ENCODE data around the gene RSPH1. TPM values are rescaled to one million over a fixed set of nuclear protein-coding genes. Genes with fewer than 3 reads are reported as not detected.

RSPH1 gene
- total and polyA plus RNA-seq, 5 experiments from 2014 or later: 0.14 TPM; not detected in 4

DNA sequence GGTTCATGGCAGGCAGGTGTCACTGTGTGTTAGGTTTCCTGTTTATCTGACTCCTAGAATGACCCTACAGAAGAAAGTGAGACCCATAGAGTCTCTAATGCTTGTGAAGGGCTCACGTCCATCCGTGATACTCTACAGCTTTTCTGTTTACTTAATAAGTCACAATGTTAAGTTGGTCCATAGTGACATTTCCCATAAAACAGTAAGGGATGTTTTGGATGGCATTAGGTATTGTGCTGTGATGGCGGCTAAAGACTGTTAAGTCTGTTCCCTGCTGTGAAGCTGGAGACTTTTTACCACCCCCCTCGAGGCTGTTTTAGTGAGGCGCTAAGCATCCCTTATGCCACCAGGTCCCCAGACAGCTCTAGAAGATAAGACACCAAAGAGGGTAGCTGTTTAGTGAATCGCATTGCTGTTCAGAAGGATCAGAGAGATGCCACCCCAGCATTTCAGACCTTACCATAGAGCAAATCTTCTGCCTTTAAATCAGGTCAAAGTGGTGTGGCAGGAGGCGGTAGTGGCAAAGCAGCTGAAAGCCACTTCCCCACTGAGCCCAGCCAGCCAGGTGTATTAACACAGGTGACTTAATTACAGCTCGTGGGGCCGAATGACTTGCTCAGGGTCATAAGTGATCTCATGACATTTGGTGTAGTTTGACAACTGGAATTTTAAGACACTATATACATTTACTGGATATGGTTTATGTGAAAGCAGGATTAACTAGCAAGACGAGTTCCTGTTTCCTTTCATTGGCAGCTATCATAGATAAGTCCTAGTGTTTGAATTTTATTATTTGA lies 42.7 kb upstream of the RSPH1 start:
- H3K27ac Mint-ChIP-seq: peak overlapping the region in 4 of 10 donors; percentile 9 to 69 (median 56)
- H3K9me3 Mint-ChIP-seq: no peaks in the 10 kb centered on the region
- POLR2A ChIA-PET: interaction anchor here (0.6 to 0.8 kb wide), 2 partner anchors 13 to 29 kb away, joined by 3 read pairs; no protein-coding TSS in a partner anchor
- DNase-seq: no peak
- peaks cover 9 to 36% (median 15%) of the 10 kb centered on the region in 4 donors for H3K4me1 Mint-ChIP-seq
- no peak for ATAC-seq
- H3K4me3 Mint-ChIP-seq: no peak overlapping the region
- H3K27me3 Mint-ChIP-seq: no peaks in the 10 kb centered on the region
- H3K36me3 Mint-ChIP-seq: peaks cover 0 to 51% (median 15%) of the 10 kb centered on the region in 3 donors

DNA sequence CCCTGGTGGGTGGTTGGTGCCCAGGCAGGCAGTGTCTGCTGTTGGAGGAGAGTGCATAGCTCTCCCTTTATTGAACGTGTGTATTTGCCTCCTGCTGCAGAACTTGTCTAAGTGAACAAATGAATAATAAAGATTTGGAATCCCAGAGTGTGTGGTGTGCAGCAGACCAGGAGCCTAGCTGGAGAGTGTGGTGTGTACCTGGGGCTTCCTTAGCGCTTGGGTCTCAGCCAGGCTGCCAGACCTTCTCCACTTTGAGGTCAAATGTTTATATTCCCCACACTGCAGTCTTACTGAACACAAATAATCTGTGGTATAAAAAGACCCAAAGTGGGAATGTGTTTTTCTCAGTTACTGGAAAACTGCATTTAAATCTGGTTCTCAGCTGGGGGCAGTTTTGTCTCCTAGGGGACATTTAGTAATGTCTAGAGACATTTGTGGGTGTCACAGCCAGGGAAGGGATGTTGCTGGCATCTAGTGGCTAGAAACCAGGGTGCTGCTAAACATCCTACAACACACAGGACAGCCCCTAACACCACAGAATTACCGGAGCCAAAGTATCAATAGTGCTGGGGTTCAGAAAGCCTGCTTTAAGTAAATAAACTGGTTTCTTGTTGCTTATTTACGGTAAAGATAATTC lies 41.2 kb upstream of the RSPH1 start:
- DNase-seq: peak in 3 of 10 donors; percentile 11 to 32 (median 31)
- Mint-ChIP-seq H3K4me1 (peaks cover 12 to 48% (median 18%) of the 10 kb centered on the region in 4 donors), H3K27me3 (no peaks in the 10 kb centered on the region), H3K36me3 (peaks cover 0 to 39% (median 10%) of the 10 kb centered on the region in 3 donors), H3K4me3 (no peak overlapping the region), H3K27ac (peak overlapping the region in 2 of 10 donors; percentile 8 to 37), H3K9me3 (no peaks in the 10 kb centered on the region)
- POLR2A ChIA-PET: no interaction called here
- peak; percentile 51 to 64 for ATAC-seq

DNA sequence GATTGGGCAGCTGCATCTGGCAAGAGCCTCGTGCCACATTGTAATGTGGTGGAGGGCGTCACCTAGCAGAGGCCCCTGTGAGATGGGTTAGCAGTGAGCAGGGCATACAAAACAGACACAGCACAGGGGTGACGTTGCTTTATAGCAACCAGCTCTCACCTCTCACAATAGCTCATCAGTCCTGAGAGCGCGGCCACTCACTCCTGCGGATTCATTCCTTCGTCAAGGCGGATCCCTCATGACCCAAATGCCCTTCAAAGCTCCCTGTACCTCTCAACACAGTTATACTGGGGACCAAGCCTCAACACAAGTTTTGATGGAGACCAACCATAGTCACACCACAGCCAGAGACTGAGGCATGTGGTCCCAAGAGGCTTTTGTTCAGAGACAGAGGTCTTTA lies 40.6 kb upstream of the RSPH1 start:
- H3K27me3 Mint-ChIP-seq: no peaks in the 10 kb centered on the region
- POLR2A ChIA-PET: interaction anchor here (0.9 kb wide), 1 partner anchor 8 kb away, joined by 6 read pairs; no protein-coding TSS in a partner anchor
- no peak overlapping the region for H3K4me3 Mint-ChIP-seq
- ATAC-seq (no peak), DNase-seq (no peak)
- peak overlapping the region in 1 of 10 donors; percentile 53 for H3K27ac Mint-ChIP-seq
- H3K9me3 Mint-ChIP-seq: no peaks in the 10 kb centered on the region
- peaks cover 0 to 39% (median 9%) of the 10 kb centered on the region in 3 donors for H3K36me3 Mint-ChIP-seq
- peaks cover 12 to 48% (median 18%) of the 10 kb centered on the region in 4 donors for H3K4me1 Mint-ChIP-seq

DNA sequence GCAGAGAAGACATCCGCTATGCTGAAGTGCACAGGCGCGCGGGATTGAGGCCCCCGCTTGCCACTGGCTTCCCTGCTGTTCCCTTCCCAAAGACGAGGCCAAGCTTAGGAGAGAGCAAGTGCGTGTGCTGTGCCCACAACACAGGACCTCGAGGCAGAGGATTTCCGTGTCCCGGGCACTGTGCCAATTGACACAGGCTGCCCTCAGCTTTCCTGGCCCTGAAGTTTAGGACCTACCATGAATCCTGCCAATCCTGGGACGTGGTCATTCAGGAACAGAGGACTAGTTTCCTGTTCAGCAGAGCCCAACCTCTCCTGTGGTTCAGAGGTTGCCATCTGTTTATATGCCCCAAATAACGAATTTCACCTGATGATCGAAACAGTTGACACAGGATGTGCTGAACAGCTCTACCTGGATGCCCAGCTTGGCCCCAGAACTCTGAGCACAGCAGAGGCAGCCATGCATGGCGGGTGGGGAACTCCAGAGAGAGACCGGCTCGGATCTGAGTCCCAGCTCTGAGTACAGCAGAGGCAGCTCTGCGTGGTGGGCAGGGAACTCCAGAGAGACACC lies 39.7 kb upstream of the RSPH1 start:
- Mint-ChIP-seq H3K36me3 (peaks cover 0 to 34% (median 5%) of the 10 kb centered on the region in 3 donors), H3K27ac (peak overlapping the region in 3 of 10 donors; percentile 15 to 79 (median 22)), H3K27me3 (no peaks in the 10 kb centered on the region), H3K9me3 (no peaks in the 10 kb centered on the region), H3K4me3 (no peak overlapping the region), H3K4me1 (peaks cover 12 to 50% (median 19%) of the 10 kb centered on the region in 4 donors)
- DNase-seq (no peak), ATAC-seq (peak in 1 of 2 donors; percentile 23)
- POLR2A ChIA-PET: interaction anchor here (0.9 to 1.6 kb wide), 2 partner anchors 8 to 21 kb away, joined by 4 to 6 read pairs; partner anchors contain the start of gene SLC37A1

DNA sequence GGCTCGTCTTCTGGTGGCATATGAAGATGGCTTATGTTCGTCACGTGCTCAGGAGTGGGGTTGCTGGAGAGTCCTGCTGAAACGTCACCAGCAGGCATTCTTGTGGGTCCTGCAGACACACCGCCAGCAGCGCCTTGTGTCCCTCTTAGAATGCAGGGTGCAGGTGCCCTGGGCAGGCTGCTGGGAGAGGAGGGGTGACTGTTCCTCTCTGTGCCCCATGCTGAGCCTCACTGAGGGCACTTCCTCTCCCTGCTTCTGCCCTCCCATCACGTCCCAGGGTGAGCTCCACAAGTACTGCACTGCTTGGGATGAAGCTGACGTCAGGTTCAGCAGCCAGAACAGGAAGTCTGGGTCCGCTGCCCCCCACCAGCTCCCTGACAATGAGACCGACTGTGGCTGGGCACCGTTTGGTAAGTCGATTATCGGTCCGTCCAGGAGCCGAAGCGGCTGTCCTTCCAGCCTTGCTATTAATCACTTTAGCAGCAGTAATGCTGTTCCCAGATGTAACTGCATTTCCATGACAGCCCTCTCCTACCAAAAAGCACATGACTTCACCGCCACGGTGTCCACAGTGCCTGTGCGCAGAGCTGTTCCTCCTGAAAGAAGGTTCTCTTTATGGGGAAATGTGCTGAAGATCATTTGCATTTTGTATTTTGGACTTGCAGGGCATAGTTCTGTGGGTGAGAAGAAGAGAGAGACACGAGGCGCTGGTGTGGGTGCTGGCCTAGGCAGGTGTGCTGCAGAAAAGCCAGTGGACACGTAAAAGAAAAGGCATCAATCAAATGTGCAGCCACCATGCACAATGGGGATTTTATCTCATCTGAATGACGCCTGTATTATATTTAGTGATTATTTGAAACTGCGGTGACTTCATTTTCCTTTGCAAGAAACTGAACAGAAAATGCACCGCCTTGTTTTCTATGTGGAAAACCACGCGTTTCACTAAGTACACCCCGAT lies 38.7 kb upstream of the RSPH1 start:
- H3K36me3 Mint-ChIP-seq: peaks cover 0 to 27% (median 2%) of the 10 kb centered on the region in 3 donors
- no peaks in the 10 kb centered on the region for H3K27me3 Mint-ChIP-seq
- H3K27ac Mint-ChIP-seq: peak overlapping the region in 9 of 10 donors; percentile 31 to 91 (median 74)
- H3K4me1 Mint-ChIP-seq: peaks cover 12 to 59% (median 20%) of the 10 kb centered on the region in 4 donors
- DNase-seq: no peak
- no peaks in the 10 kb centered on the region for H3K9me3 Mint-ChIP-seq
- H3K4me3 Mint-ChIP-seq: peak overlapping the region; percentile 18 to 75 (median 58)
- ATAC-seq: peak; percentile 52 to 57
- POLR2A ChIA-PET: interaction anchor here (1.0 to 1.6 kb wide), 2 partner anchors 20 to 130 kb away, joined by 3 to 4 read pairs; partner anchors contain the start of gene SLC37A1

DNA sequence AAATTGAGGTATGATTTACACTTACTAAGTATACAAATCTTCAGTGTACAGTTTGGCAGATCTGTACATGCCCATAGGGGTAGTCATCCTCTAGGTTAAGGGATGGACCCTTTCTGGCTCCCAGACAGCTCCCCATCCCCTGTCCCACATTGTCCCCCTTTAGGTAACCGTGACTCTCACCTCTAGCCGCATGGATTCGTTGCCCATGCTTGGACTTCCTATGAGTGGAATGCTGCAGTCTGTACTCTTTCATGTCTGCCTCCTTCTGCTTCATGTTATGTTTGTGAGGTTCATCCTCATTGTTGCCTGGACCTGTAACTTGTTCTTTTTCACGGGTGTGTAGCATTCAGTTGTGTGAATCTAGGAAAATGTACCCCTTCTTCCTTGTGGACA lies 37.9 kb upstream of the RSPH1 start:
- POLR2A ChIA-PET: interaction anchor here (1.0 to 1.6 kb wide), 2 partner anchors 20 to 129 kb away, joined by 3 to 4 read pairs; partner anchors contain the start of gene SLC37A1
- Mint-ChIP-seq H3K36me3 (peaks cover 0 to 19% (median 0%) of the 10 kb centered on the region in 3 donors), H3K9me3 (no peaks in the 10 kb centered on the region), H3K27ac (peak overlapping the region in 9 of 10 donors; percentile 31 to 91 (median 71)), H3K27me3 (no peaks in the 10 kb centered on the region), H3K4me1 (peaks cover 12 to 64% (median 25%) of the 10 kb centered on the region in 4 donors), H3K4me3 (peak overlapping the region; percentile 18 to 75 (median 58))
- ATAC-seq (no peak), DNase-seq (no peak)

DNA sequence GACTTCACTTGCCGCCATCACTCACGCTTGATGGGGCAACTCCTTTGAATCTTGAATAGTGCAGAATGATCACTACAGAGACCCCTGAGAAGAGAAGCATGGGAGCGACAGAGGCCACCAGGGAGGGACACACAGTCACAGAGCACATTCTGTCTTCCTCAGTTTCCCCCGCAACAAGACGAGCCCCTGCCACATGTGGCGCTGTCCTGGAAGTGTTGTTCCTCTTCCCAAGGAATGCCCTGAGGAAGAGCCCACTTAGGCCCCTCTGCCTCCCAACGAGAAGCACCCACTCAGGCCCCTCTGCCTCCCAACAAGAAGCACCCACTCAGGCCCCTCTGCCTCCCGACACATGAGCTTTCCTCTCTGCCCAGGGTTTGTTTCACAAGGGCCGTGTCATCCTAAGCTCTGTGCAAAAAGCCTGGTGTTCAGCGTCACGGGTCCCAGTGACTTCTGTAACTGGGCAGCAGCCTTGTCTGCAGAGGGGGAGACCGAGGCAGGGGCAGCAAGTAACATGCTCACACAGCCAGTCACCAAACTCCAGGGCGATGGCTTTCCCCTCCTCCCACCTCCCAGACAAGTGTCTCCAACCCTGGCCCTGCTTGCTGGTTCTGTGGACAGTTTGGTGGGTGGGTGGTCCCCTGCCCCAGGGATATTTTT lies 37.4 kb upstream of the RSPH1 start:
- Mint-ChIP-seq H3K36me3 (peaks cover 0 to 19% (median 0%) of the 10 kb centered on the region in 3 donors), H3K27ac (peak overlapping the region in 4 of 10 donors; percentile 22 to 74 (median 60)), H3K4me1 (peaks cover 12 to 64% (median 25%) of the 10 kb centered on the region in 4 donors), H3K9me3 (no peaks in the 10 kb centered on the region), H3K4me3 (peak overlapping the region in 1 of 10 donors; percentile 32), H3K27me3 (no peaks in the 10 kb centered on the region)
- no peak for ATAC-seq
- no peak for DNase-seq
- POLR2A ChIA-PET: interaction anchor here (0.5 to 1.2 kb wide), 2 partner anchors 9 to 146 kb away, joined by 3 to 4 read pairs; no protein-coding TSS in a partner anchor

DNA sequence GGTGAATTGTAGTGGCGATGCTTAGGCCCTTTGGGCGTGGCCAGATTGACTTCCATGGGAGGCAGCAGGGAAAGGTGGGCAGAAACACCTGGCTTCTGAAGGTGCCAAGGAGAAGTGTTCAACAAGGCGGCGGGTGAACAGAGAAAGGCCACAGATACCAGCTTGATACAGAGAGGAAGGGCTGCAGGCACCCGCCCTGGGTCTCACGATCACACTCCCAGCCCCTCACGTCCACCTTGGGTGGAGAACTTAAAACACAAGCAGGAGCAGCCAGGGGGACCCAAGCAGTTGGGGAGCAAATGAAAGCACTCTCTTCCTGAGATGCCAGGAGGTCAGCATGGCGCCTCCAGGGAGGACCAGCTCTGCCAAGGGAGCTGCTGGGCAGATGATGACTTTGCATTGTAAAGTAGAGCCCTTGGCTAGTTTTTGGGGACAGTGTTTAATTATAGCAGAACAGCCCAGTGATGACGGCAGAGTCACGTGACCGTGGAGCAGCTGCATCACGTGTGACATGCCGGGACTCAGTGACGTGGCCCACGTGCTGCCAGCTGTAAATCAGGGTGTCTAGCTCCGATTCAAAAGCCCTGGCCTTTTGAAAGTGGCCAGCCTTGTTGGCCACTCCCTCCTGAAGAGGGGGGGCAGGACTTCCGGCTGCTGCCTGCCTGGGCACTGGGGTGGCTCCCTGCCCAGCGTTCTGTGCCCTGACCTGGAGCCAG lies 36.6 kb upstream of the RSPH1 start:
- no peaks in the 10 kb centered on the region for H3K9me3 Mint-ChIP-seq
- H3K27me3 Mint-ChIP-seq: no peaks in the 10 kb centered on the region
- H3K36me3 Mint-ChIP-seq: peaks cover 0 to 14% (median 0%) of the 10 kb centered on the region in 3 donors
- peak in 1 of 10 donors; percentile 40 for DNase-seq
- POLR2A ChIA-PET: interaction anchor here (1.2 kb wide), 1 partner anchor 10 kb away, joined by 4 read pairs; no protein-coding TSS in a partner anchor
- H3K4me1 Mint-ChIP-seq: peaks cover 19 to 68% (median 29%) of the 10 kb centered on the region in 4 donors
- H3K27ac Mint-ChIP-seq: peak overlapping the region in 5 of 10 donors; percentile 35 to 82 (median 68)
- peak overlapping the region in 1 of 10 donors; percentile 7 for H3K4me3 Mint-ChIP-seq
- no peak for ATAC-seq

DNA sequence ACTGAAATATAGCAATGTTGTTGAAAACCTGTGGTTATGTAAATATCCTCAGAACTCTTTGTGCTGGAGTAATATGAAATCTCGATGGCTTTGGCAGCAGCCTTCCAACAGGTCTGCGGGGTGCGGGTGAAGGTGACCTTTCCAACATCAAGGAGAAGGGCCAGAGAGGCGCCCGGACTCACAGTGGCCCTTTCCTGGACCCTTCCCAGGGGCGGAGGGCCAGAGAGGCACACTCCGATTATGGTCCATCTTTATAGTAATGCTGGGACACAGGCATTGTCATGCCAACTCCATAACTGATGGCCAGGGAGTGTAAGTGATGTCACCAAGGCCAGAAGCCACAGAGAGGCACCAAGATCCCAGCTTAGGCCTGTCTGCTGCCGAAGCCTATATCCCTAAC lies 35.7 kb upstream of the RSPH1 start:
- peaks cover 0 to 14% (median 0%) of the 10 kb centered on the region in 3 donors for H3K36me3 Mint-ChIP-seq
- POLR2A ChIA-PET: interaction anchor here (1.2 kb wide), 1 partner anchor 11 kb away, joined by 4 read pairs; no protein-coding TSS in a partner anchor
- ATAC-seq (no peak), DNase-seq (no peak)
- no peaks in the 10 kb centered on the region for H3K27me3 Mint-ChIP-seq
- H3K4me3 Mint-ChIP-seq: no peak overlapping the region
- H3K9me3 Mint-ChIP-seq: no peaks in the 10 kb centered on the region
- peaks cover 24 to 71% (median 37%) of the 10 kb centered on the region in 4 donors for H3K4me1 Mint-ChIP-seq
- H3K27ac Mint-ChIP-seq: peak overlapping the region in 4 of 10 donors; percentile 19 to 68 (median 62)

DNA sequence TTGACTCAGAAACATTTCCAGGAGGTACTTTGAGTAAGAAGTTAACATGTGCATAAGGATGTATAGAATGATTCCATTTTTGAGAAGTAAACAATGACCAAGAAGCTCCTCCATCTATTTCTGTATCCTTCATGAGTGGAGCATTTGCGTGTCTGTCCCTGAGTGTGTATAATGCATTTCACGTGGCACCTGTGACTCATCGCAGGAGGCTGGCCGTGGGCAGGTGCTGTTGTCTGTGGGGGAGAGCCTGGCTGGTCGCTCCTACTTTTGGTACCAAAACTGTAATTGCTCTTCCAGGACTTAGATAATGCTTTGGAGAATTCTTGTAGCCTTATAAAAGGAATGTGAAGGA lies 34.1 kb upstream of the RSPH1 start:
- Mint-ChIP-seq H3K4me3 (no peak overlapping the region), H3K36me3 (peaks cover 0 to 7% (median 0%) of the 10 kb centered on the region in 3 donors), H3K27me3 (no peaks in the 10 kb centered on the region), H3K27ac (peak overlapping the region in 6 of 10 donors; percentile 31 to 85 (median 68)), H3K4me1 (peaks cover 32 to 75% (median 51%) of the 10 kb centered on the region in 4 donors), H3K9me3 (no peaks in the 10 kb centered on the region)
- DNase-seq: no peak
- ATAC-seq: no peak
- POLR2A ChIA-PET: no interaction called here
